Erythroblast (primary cell): ENCODE results near the gene IPPK.

ENCODE experiments used
- GATA1 ChIP-seq: IDR thresholded peaks from 2 replicates; pipeline ENCODE4 v1.6.1; 2011; ENCODE audit warnings: low read depth, mild to moderate bottlenecking, control low read depth, low read length, moderate library complexity
- POLR2A ChIP-seq: IDR thresholded peaks from 2 replicates; pipeline ENCODE4 v1.6.1; 2011; ENCODE audit warnings: mild to moderate bottlenecking, low read length

GRCh38 chr9:92707530-92707929, 37.6 kb upstream of the IPPK start:
- TF ChIP-seq POLR2A (no peak), GATA1 (no peak)
